ENCODE results near the gene CACFD1. TPM values are rescaled to one million over a fixed set of nuclear protein-coding genes. Genes with fewer than 3 reads are reported as not detected.

The CACFD1 gene
- total and polyA plus RNA-seq, 4 donors = 11.0 to 53.7 (median 34.6) TPM

GRCh38 chr9:133493845-133494540, 34.2 kb downstream of the CACFD1 start:
- H3K4me1 ChIP-seq (ENCODE audit: control insufficient read depth, insufficient read depth, low read length) = peaks cover 14% of the 10 kb centered on the region
- no peak overlapping the region for H3K27ac ChIP-seq (ENCODE audit: low read depth, low read length)
- H3K27me3 ChIP-seq (ENCODE audit: control insufficient read depth, insufficient read depth, low read length) = no peaks in the 10 kb centered on the region
- WGBS (ENCODE audit: insufficient coverage) = 88% methylated on average over 23 of the region's 23 CpGs
- no peak for DNase-seq (ENCODE audit: low read depth in 4 of 6, low spot score in 6 of 6)
- no peaks in the 10 kb centered on the region for H3K36me3 ChIP-seq (ENCODE audit: control insufficient read depth, insufficient read depth, low read length)
- H3K4me3 ChIP-seq (ENCODE audit: low read depth, low read length) = no peak overlapping the region
- no peaks in the 10 kb centered on the region for H3K9me3 ChIP-seq (ENCODE audit: control insufficient read depth, insufficient read depth, low read length)

DNA sequence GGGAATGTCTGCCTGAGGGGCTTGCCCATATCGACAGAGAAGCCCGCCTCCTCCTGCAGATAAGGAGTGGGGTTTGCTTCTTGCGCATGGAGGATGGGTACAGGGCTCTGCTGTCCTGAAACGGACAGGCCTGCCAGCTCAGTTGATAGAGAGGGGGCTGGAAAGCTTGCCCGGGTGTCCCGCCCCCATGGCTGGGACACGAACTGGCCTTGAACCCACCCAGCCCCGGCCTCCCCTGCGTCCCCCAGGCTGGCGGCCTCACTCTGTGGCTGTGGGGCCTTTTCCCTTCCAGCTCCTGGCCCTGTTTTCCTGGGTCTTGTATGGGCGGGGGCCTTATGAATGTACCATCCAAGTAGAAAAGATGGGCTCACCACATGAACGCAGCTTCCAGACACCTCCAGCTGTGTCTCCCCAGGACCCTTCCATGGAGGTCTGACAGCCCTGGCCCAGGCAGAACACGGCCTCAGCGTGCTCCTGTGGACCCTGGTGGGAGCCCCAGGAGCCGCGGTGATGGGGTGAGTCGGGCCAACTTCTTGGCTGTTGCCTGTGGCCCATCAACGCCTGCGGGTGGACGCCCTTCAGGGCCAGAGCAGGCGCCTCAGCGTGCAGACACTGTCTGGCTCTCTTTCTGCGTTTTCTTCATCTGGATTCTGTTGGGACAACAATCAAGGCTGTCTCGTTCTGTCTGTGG, 35.0 kb downstream of the CACFD1 start:
- WGBS (ENCODE audit: insufficient coverage) = 77% methylated on average over 22 of the region's 24 CpGs
- Histone ChIP-seq H3K27ac (ENCODE audit: low read depth, low read length) (no peak overlapping the region), H3K36me3 (ENCODE audit: control insufficient read depth, insufficient read depth, low read length) (no peaks in the 10 kb centered on the region), H3K4me3 (ENCODE audit: low read depth, low read length) (no peak overlapping the region), H3K9me3 (ENCODE audit: control insufficient read depth, insufficient read depth, low read length) (no peaks in the 10 kb centered on the region), H3K27me3 (ENCODE audit: control insufficient read depth, insufficient read depth, low read length) (no peaks in the 10 kb centered on the region), H3K4me1 (ENCODE audit: control insufficient read depth, insufficient read depth, low read length) (peaks cover 14% of the 10 kb centered on the region)
- DNase-seq (ENCODE audit: low read depth in 4 of 6, low spot score in 6 of 6) = no peak

DNA sequence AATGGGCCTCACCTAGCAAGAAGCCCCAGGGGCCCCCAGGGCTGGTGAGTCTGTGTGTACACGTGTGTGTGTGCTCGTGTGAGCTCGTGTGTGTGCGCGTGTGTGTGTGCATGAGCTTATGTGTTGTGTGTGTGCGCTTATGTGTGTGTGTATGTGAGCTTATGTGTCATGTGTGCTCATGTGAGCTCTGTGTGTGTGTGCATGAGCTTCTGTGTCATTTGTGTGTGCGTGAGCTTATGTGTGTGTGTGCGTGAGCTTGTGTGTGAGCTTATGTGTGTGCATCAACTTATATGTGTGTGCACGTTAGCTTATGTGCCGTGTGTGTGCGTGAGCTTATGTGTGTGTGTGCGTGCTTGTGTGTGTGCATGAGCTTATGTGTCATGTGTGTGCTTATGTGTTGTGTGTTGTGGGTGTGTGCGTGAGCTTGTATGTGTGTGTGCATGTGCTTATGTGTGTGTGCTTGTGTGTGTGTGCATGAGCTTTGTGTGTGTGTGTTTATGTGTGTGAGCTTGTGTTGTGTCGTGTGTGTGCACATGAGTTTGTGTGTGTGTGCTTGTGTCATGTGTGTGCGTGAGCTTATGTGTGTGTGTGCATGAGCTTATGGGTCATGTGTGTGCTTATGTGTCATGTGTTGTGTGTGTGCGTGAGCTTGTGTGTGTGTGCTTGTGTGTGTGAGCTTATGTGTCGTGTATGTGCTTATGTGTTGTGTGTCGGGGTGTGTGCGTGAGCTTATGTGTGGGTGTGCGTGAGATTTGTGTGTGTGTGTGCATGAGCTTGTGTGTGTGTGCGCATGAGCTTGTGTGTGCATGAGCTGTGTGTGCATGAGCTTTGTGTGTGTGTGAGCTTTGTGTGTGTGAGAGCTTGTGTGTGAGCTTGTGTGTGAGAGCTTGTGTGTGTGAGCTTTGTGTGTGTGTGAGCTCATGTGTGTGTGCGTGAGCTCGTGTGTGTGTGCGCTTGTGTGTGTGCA, 35.8 kb downstream of the CACFD1 start:
- Histone ChIP-seq H3K27ac (ENCODE audit: low read depth, low read length) (no peak overlapping the region), H3K9me3 (ENCODE audit: control insufficient read depth, insufficient read depth, low read length) (no peaks in the 10 kb centered on the region), H3K4me1 (ENCODE audit: control insufficient read depth, insufficient read depth, low read length) (peaks cover 14% of the 10 kb centered on the region), H3K4me3 (ENCODE audit: low read depth, low read length) (no peak overlapping the region), H3K27me3 (ENCODE audit: control insufficient read depth, insufficient read depth, low read length) (no peaks in the 10 kb centered on the region), H3K36me3 (ENCODE audit: control insufficient read depth, insufficient read depth, low read length) (no peaks in the 10 kb centered on the region)
- 94% methylated on average over 24 of the region's 24 CpGs for WGBS (ENCODE audit: insufficient coverage)
- no peak for DNase-seq (ENCODE audit: low read depth in 4 of 6, low spot score in 6 of 6)

DNA sequence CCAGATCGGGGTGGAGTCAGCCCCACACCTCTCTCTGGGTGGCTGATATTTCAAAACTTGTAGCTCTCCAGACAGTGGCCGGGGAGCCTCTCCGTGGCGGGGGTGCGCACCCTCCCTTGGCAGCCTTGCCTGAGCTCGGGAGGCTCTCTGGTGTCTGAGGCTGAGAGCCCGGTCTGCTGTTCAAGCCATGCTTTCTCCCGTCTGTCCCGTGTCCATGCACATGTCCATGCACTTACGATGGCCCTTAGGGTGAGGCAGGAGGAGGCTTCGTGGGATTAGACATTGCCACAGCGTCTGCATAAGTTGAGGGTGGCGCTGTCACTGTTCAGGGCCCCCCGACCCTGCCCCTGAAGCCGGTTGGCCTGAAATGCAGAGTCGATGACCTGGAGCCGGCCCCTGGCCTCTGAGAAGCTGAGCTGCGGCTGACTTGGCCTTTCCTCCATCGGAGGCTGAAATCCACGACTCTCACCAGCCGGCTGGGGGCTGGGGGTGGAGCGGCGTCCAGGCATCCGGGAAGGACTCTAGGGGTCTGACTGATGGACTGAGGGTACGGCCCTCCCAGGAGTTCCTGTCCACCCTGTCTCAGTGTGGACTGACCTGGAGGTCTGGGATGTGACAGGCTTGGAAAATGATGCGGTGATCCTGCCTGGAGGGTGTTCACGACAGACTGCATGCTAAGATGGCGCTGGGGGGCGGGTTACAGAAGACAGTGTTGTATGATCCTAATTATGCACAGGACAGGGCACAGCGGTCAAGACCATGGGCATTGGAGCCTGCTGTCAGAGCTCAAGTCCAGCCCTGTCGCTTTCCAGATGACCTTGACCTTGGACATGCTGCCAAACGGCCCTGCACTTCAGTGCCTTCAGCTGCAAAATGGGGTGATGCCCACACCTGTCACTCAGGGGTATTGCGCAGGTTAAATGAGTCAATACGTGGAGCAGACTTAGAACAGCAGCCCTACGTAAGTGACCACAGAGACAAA, 37.4 kb downstream of the CACFD1 start:
- no peaks in the 10 kb centered on the region for H3K36me3 ChIP-seq (ENCODE audit: control insufficient read depth, insufficient read depth, low read length)
- no peak overlapping the region for H3K4me3 ChIP-seq (ENCODE audit: low read depth, low read length)
- DNase-seq (ENCODE audit: low read depth in 4 of 6, low spot score in 6 of 6) = no peak
- peaks cover 10% of the 10 kb centered on the region for H3K4me1 ChIP-seq (ENCODE audit: control insufficient read depth, insufficient read depth, low read length)
- H3K9me3 ChIP-seq (ENCODE audit: control insufficient read depth, insufficient read depth, low read length) = peaks cover 7% of the 10 kb centered on the region
- H3K27me3 ChIP-seq (ENCODE audit: control insufficient read depth, insufficient read depth, low read length) = no peaks in the 10 kb centered on the region
- no peak overlapping the region for H3K27ac ChIP-seq (ENCODE audit: low read depth, low read length)
- WGBS (ENCODE audit: insufficient coverage) = 63% methylated on average over 32 of the region's 35 CpGs

DNA sequence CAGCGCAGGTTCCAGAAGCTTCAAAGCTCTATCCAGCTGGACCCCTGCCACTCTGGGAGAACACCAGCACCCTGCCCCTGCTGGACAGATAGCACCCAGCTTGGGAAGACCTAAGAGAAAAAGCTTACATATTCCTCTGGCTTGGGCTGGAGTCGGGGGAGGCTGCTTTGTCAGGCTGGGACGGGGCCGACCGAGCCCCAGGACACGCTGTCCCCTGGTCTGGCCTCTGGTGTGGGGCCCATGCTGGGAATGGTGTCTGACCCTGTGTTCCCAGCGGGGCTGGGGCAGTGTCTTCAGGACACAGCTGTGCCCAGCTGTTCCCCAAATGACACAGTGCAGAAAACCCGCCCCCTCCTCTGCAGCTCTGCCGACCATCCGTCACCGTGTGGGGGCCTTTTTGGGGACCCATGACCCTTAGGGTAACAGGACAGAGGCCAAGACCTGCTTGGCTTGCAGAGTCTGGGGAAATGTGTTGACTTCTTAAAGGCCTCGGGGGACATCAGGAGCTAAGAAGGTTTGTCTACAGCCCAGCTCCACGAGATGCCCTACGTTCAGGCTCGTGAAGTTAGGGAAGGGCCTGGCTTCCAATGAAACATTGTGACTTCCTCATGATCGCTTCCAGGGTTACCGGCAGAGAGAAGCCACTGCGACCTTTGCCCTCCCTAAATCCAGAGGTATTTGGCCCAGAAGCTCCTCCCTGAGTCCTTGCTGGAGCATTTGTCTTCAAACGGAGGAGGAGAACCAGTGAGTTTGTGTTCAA, 39.5 kb downstream of the CACFD1 start:
- 70% methylated on average over 19 of the region's 19 CpGs for WGBS (ENCODE audit: insufficient coverage)
- no peak for DNase-seq (ENCODE audit: low read depth in 4 of 6, low spot score in 6 of 6)
- Histone ChIP-seq H3K9me3 (ENCODE audit: control insufficient read depth, insufficient read depth, low read length) (peaks cover 11% of the 10 kb centered on the region), H3K36me3 (ENCODE audit: control insufficient read depth, insufficient read depth, low read length) (no peaks in the 10 kb centered on the region), H3K27ac (ENCODE audit: low read depth, low read length) (no peak overlapping the region), H3K27me3 (ENCODE audit: control insufficient read depth, insufficient read depth, low read length) (no peaks in the 10 kb centered on the region), H3K4me3 (ENCODE audit: low read depth, low read length) (no peak overlapping the region), H3K4me1 (ENCODE audit: control insufficient read depth, insufficient read depth, low read length) (no peaks in the 10 kb centered on the region)

GRCh38 chr9:133499892-133500270, 40.1 kb downstream of the CACFD1 start:
- Histone ChIP-seq H3K36me3 (ENCODE audit: control insufficient read depth, insufficient read depth, low read length) (no peaks in the 10 kb centered on the region), H3K4me1 (ENCODE audit: control insufficient read depth, insufficient read depth, low read length) (no peaks in the 10 kb centered on the region), H3K4me3 (ENCODE audit: low read depth, low read length) (no peak overlapping the region), H3K27me3 (ENCODE audit: control insufficient read depth, insufficient read depth, low read length) (no peaks in the 10 kb centered on the region), H3K27ac (ENCODE audit: low read depth, low read length) (no peak overlapping the region), H3K9me3 (ENCODE audit: control insufficient read depth, insufficient read depth, low read length) (peaks cover 11% of the 10 kb centered on the region)
- 72% methylated on average over 10 of the region's 12 CpGs for WGBS (ENCODE audit: insufficient coverage)
- no peak for DNase-seq (ENCODE audit: low read depth in 4 of 6, low spot score in 6 of 6)

DNA sequence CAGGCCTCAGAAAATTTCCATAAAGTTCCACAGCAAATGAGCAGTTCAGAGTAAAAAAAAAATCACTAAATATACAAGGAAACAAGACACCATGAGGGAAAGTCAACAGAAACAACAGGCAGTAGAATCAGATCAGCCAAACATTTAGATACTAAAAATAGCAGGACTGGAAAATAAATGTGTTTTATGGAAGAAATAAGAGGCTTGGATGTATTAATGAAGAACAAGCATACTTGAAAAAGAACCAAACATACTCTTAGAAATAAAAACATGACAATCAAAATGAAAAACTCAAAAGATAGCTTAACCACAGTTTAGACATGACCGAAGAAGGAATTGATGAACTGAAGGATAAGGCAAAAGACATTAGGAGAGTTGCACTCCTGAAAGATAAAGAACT, 42.3 kb downstream of the CACFD1 start:
- Histone ChIP-seq H3K4me3 (ENCODE audit: low read depth, low read length) (no peak overlapping the region), H3K27ac (ENCODE audit: low read depth, low read length) (no peak overlapping the region), H3K9me3 (ENCODE audit: control insufficient read depth, insufficient read depth, low read length) (peaks cover 11% of the 10 kb centered on the region), H3K4me1 (ENCODE audit: control insufficient read depth, insufficient read depth, low read length) (no peaks in the 10 kb centered on the region), H3K36me3 (ENCODE audit: control insufficient read depth, insufficient read depth, low read length) (no peaks in the 10 kb centered on the region), H3K27me3 (ENCODE audit: control insufficient read depth, insufficient read depth, low read length) (no peaks in the 10 kb centered on the region)
- no CpG with 5 or more reads among the region's 1 CpG for WGBS (ENCODE audit: insufficient coverage)
- no peak for DNase-seq (ENCODE audit: low read depth in 4 of 6, low spot score in 6 of 6)

DNA sequence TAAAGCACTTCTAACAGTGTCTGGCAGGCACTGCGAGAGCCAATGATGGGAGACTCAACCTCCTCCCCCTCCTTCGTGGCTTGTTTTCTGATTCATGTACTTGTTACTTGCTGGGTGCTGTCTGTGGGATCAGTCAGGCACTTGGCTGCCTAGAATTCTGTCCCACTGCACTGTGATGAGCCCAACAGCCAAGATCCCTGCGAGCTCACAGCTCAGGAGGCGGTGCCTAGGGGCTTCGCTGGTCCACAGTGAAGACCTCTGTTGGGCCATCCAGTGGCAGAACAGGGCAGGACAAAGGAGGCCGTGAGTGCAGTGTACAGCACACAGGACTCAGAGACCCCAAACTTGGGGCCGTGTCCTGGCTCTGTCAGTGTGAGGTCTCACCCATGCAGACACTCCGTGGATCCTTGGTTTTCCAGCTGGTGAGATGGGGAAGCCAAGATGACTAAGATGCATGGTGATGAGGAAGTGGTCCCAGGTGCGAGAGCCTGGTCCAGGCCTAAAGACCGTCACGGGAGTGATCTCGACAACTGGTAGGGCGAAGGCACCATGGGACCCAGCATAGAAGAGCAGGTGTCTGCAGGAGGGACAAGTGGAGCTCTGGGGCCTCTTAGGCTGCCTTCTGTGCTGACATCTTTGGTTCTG, 45.5 kb downstream of the CACFD1 start:
- H3K9me3 ChIP-seq (ENCODE audit: control insufficient read depth, insufficient read depth, low read length) = peaks cover 11% of the 10 kb centered on the region
- no peaks in the 10 kb centered on the region for H3K27me3 ChIP-seq (ENCODE audit: control insufficient read depth, insufficient read depth, low read length)
- no peak for DNase-seq (ENCODE audit: low read depth in 4 of 6, low spot score in 6 of 6)
- no peak overlapping the region for H3K27ac ChIP-seq (ENCODE audit: low read depth, low read length)
- H3K4me3 ChIP-seq (ENCODE audit: low read depth, low read length) = no peak overlapping the region
- WGBS (ENCODE audit: insufficient coverage) = 86% methylated on average over 12 of the region's 13 CpGs
- no peaks in the 10 kb centered on the region for H3K36me3 ChIP-seq (ENCODE audit: control insufficient read depth, insufficient read depth, low read length)
- H3K4me1 ChIP-seq (ENCODE audit: control insufficient read depth, insufficient read depth, low read length) = peaks cover 16% of the 10 kb centered on the region
